ENCODE data around the gene TMEM121B. TPM values are rescaled to one million over a fixed set of nuclear protein-coding genes. Genes with fewer than 3 reads are reported as not detected.

The TMEM121B gene
- total RNA-seq, 6 experiments from 2014 or later, result 0.05 to 0.33 (median 0.19) TPM

- ATAC-seq, result no peak
- H3K4me3 ChIP-seq, result no peak overlapping the region
- no peaks in the 10 kb centered on the region for H3K4me1 ChIP-seq
- no peaks in the 10 kb centered on the region for H3K27me3 ChIP-seq
- no peak overlapping the region for H3K27ac ChIP-seq
- H3K9me3 ChIP-seq, result no peaks in the 10 kb centered on the region
- no peak for DNase-seq
- peaks cover 0 to 37% (median 2%) of the 10 kb centered on the region in 4 donors for H3K36me3 ChIP-seq
- WGBS (ENCODE audit: insufficient coverage, low coverage, low lambda C conversion rate, missing lambda C conversion rate), result 77% methylated on average over 6 of the region's 16 CpGs
- no peak for TF ChIP-seq POLR2A (IDR thresholded peaks at IDR 0.05)
- intact Hi-C loops (cut with DNase I), result no loop called here
Measured at GRCh38 chr22:17109976-17110375, 11.2 kb downstream of the TMEM121B start.

GRCh38 chr22:17109113-17109865, 11.9 kb downstream of the TMEM121B start:
- DNase-seq (no peak), ATAC-seq (peak in 1 of 4 donors; percentile 4)
- intact Hi-C loops (cut with DNase I), result no loop called here
- Histone ChIP-seq H3K9me3 (no peaks in the 10 kb centered on the region), H3K27me3 (no peaks in the 10 kb centered on the region), H3K4me1 (no peaks in the 10 kb centered on the region), H3K4me3 (no peak overlapping the region), H3K27ac (no peak overlapping the region), H3K36me3 (peaks cover 0 to 42% (median 2%) of the 10 kb centered on the region in 4 donors)
- 90% methylated on average over 2 of the region's 42 CpGs for WGBS (ENCODE audit: insufficient coverage, low coverage, low lambda C conversion rate, missing lambda C conversion rate)
- no peak for TF ChIP-seq CTCF (IDR thresholded peaks at IDR 0.05)

- ATAC-seq, result no peak
- H3K27ac ChIP-seq, result no peak overlapping the region
- H3K36me3 ChIP-seq, result peaks cover 0 to 42% (median 2%) of the 10 kb centered on the region in 4 donors
- 100% methylated on average over 3 of the region's 66 CpGs for WGBS (ENCODE audit: insufficient coverage, low coverage, low lambda C conversion rate, missing lambda C conversion rate)
- H3K27me3 ChIP-seq, result no peaks in the 10 kb centered on the region
- H3K9me3 ChIP-seq, result no peaks in the 10 kb centered on the region
- TF ChIP-seq CTCF (IDR thresholded peaks at IDR 0.05) (no peak), POLR2A (IDR thresholded peaks at IDR 0.05) (no peak)
- no peak for DNase-seq
- no peak overlapping the region for H3K4me3 ChIP-seq
- H3K4me1 ChIP-seq, result no peaks in the 10 kb centered on the region
- intact Hi-C loops (cut with DNase I), result no loop called here
Measured at GRCh38 chr22:17108256-17109112, 12.7 kb downstream of the TMEM121B start.

GRCh38 chr22:17107547-17107810, 13.7 kb downstream of the TMEM121B start:
- Histone ChIP-seq H3K27ac (no peak overlapping the region), H3K36me3 (peaks cover 0 to 52% (median 2%) of the 10 kb centered on the region in 4 donors), H3K9me3 (no peaks in the 10 kb centered on the region), H3K27me3 (no peaks in the 10 kb centered on the region), H3K4me1 (no peaks in the 10 kb centered on the region), H3K4me3 (no peak overlapping the region)
- no peak for TF ChIP-seq POLR2A (IDR thresholded peaks at IDR 0.05)
- no peak for TF ChIP-seq CTCF (IDR thresholded peaks at IDR 0.05)
- DNase-seq, result no peak
- intact Hi-C loops (cut with DNase I), result no loop called here
- ATAC-seq, result no peak
- WGBS (ENCODE audit: insufficient coverage, low coverage, low lambda C conversion rate, missing lambda C conversion rate), result 83% methylated on average over 2 of the region's 6 CpGs

All from right lobe of liver (tissue), 6 donors.